DMS 273 treated with DMSO at 0.1 percent for 48 hours (cell line): ENCODE results near the gene CBX4.

Experiments used
- DNase-seq: peaks from one replicate; lab custom pipeline; 2025; lab: John Stamatoyannopoulos, UW

CBX4 gene

DNA sequence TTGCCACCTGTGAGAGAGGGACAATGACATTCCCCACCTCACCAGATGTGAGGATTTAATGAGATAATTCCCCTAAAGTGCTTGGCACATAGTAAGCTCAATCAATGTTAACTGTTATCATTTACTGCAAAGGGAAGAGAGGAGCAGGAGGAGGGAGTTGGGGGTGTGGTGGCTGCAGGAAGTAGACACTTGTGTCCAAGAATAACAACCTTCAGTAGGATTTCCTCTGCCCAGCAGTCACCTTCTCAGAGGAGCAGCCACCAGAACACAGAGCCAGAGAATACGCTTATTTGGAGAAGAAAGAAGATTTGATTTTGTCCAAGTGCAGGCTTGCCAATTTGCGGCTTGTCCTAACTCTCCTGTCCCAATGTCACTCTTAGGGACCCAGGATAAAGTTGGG is 10.2 kb downstream of the CBX4 start:
- no peak for DNase-seq

DNA sequence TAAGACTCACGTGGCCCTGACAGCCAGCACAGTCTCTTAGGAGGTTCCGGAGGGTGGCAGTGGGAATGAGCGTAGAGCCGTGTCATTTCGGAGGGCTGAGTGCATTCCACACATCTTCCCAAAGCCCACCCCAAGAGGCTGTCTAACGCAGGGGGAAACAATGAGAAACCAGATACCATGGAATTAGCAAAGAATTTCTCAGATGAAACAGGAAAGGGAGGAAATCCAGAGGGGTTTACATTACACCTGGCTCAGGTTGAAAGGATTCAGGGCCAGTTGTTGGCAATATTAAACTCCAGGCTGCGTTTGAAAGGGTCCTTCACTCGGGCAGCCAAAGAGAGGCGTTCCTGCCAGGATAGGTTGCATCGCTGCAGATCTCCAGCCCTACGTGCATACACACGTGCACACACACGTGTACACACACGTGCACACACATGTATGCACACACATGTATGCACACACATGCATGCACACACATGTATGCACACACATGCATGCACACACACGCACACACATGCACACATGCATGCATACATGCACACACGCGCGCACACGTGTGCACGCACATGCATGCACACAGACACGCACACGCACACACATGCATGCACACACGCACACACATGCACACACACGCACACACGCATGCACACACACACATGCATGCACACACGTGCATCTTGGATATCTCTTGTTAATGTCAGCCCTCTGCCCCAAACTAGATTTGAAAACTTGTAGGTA is 12.2 kb downstream of the CBX4 start:
- DNase-seq, result no peak

GRCh38 chr17:79826204-79826680 is 13.0 kb downstream of the CBX4 start:
- no peak for DNase-seq

- DNase-seq, result no peak
Observed at GRCh38 chr17:79825580-79825921, 13.7 kb downstream of the CBX4 start.

- no peak for DNase-seq
Observed at GRCh38 chr17:79824893-79825579, 14.2 kb downstream of the CBX4 start.

DNA sequence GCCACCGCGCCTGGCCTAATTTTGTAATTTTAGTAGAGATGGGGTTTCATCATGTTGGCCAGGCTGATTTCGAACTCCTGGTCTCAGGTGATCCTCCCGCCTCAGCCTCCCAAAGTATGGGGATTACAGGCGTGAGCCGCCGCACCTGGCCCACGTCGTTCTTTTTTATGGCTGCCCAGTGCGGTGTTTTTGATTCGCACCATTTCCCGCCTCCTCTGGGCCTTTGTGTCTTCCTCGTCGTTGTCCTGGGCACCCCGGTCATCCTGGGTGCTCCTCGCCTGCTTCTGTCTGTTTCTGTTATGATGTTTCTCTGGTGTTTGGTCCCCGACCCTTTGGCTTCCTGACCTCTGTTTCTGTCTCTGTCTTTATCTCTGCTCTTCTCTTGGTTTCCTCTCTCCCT is 15.0 kb downstream of the CBX4 start:
- no peak for DNase-seq

- DNase-seq, result no peak
Observed at GRCh38 chr17:79822583-79823124, 16.6 kb downstream of the CBX4 start.

- DNase-seq, result no peak
Observed at GRCh38 chr17:79821331-79822095, 17.7 kb downstream of the CBX4 start.

DNA sequence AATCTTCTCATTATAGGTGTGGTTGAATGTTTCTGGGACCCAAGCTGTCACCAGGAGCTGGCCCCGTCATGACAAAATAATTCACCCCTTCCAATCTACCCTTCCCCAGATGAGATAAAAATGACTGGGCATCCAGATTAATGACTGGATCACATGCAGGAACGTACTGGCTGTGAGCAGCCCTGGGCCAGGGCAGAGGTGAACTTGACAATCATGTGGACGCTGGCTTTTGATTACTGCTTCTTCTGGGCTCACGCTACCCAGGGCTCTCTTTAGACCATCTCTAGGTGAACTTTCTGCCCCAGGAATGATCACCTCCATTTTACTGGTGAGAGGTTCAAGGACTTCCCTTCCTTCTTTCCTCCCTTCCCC is 18.3 kb downstream of the CBX4 start:
- DNase-seq, result no peak

DNA sequence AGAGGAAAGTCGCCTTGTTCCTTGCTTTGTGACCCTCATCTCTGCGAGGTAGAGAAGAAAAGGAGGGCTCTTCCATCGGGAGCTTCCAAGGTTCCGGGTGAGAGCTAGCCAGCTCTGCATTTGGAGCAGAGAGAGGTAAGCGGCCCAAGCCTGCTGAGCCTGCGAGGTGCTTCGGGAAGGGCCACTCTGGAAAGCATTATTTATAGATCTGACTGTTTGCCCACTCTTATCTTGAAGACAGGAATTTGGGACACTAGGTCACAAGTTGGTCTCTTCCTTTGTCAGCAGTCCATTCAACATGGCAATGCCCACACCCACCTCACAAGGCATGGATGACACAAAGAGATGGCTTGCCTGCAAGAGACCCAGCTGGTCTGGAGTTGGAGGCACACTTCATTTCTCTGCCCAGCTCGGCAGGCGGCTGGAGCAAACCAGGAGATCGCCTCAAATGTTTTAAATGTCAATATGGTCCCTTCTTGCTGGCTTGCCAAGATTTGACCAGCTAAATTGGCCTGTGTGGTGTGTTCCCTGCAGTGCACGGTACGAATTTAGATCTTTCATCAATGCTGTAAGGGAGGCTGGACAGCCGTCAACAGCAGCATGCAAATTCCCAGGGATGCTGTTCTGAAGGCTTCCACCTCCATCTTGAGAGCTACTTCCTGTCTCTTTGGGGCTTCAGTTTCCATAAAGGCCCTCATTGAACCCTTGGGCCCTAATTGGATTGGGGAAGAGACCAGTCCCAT is 19.5 kb downstream of the CBX4 start:
- DNase-seq, result no peak

GRCh38 chr17:79819085-79819484 is 20.2 kb downstream of the CBX4 start:
- DNase-seq, result no peak

DNA sequence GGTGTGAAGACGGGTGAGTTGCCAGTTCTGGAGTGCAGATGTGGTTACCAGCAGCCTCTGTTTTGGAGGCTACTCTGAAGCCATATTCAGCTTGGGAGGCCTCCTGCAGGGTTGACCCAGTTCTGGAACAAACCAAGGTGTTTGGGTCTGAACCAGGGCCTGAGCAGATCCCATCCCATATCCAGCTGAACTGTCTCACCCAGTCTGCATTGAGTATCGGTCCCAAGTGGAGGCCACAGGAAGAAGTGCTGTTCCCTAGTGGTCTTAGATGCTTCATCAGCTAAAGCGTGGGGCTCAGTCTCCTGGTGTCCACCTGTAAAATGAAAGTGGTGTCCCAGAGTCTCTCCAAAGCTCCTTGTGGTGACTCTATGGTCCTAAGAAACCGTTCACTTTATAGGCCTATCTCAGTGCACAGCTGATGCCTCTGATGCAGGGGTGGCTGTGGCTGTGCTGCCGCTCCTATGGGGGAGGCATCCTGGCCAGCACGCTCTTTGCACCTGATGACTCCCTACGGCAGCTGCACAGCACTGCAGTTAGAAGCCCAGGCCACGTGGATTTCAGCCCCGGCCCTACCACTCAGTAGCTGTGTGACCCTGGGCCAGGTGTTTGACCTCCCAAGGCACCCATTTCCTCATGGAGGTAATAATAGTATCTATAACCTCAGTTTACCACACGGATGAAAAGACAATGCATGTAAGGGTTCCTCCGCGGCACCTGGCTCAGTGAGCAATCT is 21.0 kb downstream of the CBX4 start:
- DNase-seq, result no peak

GRCh38 chr17:79815836-79816461 is 23.3 kb downstream of the CBX4 start:
- DNase-seq, result no peak

DNA sequence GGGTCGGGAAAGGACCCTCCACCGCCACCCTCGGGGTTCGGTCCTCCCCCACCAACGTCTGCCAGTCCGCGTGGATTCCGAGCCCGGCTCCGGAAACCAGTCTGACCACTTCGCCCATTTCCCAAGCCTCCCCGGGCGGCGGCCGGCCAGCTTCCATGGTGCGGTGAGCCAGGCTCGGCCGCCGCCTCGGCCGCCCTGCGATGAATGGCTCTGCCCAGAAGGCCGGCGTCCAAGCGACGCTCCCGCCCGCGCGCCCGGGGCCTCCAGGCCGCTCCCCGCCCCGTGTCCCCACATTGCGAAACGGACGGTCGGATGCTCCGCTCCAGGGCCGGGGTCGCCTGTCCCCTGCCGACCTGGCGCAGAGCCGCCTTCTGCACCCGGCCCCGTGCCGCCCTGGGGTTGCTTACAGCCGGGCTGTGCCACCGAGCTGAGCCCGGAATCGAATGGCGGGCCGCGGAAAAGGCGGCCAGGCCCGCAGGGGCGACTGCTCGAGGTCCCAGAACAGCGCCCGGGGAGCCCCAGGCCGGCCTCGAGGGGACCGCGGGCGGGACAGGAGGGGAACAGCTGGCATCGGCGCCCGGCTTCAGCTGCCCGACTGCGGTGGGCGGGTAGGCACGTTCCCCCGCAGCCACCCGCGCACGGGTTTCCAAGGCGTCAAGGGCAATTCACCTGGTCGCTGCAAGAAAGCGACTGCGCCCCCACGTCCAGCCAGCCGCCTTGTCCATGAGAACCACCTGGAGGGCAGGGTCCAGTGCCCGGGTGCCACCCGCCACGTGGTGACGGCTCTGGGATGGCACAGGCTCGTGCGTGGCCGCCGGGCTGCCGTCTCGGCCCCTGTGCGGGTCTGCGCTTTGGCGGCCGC is 24.0 kb downstream of the CBX4 start:
- no peak for DNase-seq

DNA sequence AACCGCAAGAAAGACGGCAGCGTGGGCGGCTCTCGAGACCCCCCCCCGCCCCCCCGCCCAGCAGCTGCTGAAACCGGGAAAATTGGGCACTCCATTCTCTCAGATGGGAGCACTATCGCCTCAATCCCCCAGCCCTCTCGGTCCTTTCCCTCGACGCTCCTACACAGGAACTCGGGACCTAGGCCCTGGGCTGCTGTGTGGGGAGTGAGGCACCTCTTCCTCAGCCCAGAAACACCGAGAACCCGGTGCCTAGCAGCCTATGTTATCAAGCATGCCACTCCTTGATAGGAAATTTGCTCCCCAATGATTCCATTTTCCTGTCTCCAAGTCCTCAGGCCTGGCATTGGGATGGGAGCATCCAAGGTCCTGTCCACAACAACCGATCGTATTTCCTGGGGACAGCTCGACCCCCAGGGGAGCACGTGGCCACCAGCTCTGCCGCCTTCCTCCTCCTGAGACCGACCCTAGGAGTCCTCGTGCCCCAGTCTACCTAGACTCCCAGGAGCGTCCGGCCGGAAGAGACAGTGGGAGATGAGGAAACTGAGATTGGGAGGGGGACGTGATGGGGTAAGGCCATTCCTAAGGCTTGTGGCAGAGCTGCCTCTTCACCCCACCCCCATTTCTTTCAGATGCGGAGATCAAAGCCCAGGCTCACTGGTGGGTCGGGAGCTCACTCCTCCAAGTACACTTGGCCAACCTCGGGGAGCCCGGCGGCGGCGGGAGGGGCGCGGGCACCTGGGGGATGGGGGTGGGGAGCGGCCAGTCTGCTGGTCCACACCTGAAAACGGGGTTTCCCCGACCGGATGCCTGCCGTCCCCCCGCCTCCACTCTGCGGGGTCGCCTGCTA is 24.9 kb downstream of the CBX4 start:
- DNase-seq, result no peak

GRCh38 chr17:79813297-79814126 is 25.7 kb downstream of the CBX4 start:
- no peak for DNase-seq

GRCh38 chr17:79812353-79813258 is 26.6 kb downstream of the CBX4 start:
- no peak for DNase-seq
